Activated naive CD8-positive, alpha-beta T cell (primary cell): ENCODE data around the gene ADGRE1.

Experiments used
- H3K27ac Mint-ChIP-seq: one replicate; pipeline ENCODE4 v1.8.0; 2021; ENCODE audit warnings: mixed read lengths
- H3K27me3 Mint-ChIP-seq: one replicate; pipeline ENCODE4 v1.8.0; 2021; ENCODE audit warnings: mixed read lengths
- H3K36me3 Mint-ChIP-seq: one replicate; pipeline ENCODE4 v1.8.0; 2021; ENCODE audit warnings: mixed read lengths
- H3K4me1 Mint-ChIP-seq: one replicate; pipeline ENCODE4 v1.8.0; 2021; ENCODE audit warnings: low read depth, mixed read lengths
- H3K4me3 Mint-ChIP-seq: one replicate; pipeline ENCODE4 v1.8.0; 2021; ENCODE audit warnings: mild to moderate bottlenecking, mixed read lengths
- H3K9me3 Mint-ChIP-seq: one replicate; pipeline ENCODE4 v1.8.0; 2021; ENCODE audit warnings: low read depth, mixed read lengths

ADGRE1 gene

GRCh38 chr19:6894313-6894712 is 6.9 kb downstream of the ADGRE1 start:
- Mint-ChIP-seq H3K27ac (no peak overlapping the region), H3K9me3 (peaks cover 36% of the 10 kb centered on the region), H3K36me3 (peaks cover 34% of the 10 kb centered on the region), H3K4me1 (peaks cover 59% of the 10 kb centered on the region), H3K4me3 (no peak overlapping the region), H3K27me3 (no peaks in the 10 kb centered on the region)

DNA sequence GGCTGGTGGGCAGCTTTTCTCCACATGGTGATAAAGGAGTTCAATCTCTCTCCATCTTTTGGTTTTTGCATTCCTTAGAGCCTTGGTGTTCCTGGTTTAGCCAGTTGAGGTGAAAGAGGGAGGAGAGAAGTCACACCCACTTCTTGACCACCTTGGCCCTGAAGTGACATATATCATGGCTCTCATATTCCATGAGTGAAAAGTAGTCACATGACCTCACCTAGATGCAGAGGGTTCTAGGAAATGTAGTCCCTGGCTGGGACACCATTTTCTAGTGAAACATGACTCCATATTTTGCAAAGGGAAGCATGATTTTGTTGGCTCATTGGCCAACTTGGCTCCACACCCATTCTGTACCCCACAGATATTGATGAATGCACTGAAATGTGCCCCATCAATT is 16.1 kb downstream of the ADGRE1 start:
- Mint-ChIP-seq H3K27ac (no peak overlapping the region), H3K4me1 (no peaks in the 10 kb centered on the region), H3K36me3 (peaks cover 23% of the 10 kb centered on the region), H3K27me3 (no peaks in the 10 kb centered on the region), H3K4me3 (no peak overlapping the region), H3K9me3 (peaks cover 29% of the 10 kb centered on the region)

GRCh38 chr19:6906559-6907060 is 19.2 kb downstream of the ADGRE1 start:
- Mint-ChIP-seq H3K9me3 (peaks cover 12% of the 10 kb centered on the region), H3K36me3 (peaks cover 16% of the 10 kb centered on the region), H3K27me3 (no peaks in the 10 kb centered on the region), H3K4me3 (no peak overlapping the region), H3K4me1 (peaks cover 3% of the 10 kb centered on the region), H3K27ac (no peak overlapping the region)

DNA sequence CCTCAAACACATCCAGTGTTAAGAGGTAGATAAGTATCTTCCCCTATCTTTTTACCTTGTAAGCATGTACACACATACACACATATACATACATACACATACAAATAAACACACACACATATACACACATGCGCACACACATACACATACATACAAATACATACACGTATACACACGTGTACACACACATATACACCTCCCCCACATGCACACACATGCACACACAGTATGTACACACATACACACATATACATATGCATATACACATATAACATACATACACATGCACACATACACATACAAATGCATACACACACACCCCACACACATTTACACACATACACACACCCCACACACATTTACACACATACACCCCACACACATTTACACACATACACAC is 24.1 kb downstream of the ADGRE1 start:
- Mint-ChIP-seq H3K27me3 (no peaks in the 10 kb centered on the region), H3K36me3 (peaks cover 15% of the 10 kb centered on the region), H3K27ac (no peak overlapping the region), H3K4me3 (no peak overlapping the region), H3K9me3 (peaks cover 14% of the 10 kb centered on the region), H3K4me1 (peaks cover 3% of the 10 kb centered on the region)

GRCh38 chr19:6914321-6914720 is 26.9 kb downstream of the ADGRE1 start:
- H3K36me3 Mint-ChIP-seq, result peaks cover 9% of the 10 kb centered on the region
- no peaks in the 10 kb centered on the region for H3K27me3 Mint-ChIP-seq
- peaks cover 2% of the 10 kb centered on the region for H3K4me1 Mint-ChIP-seq
- H3K9me3 Mint-ChIP-seq, result peaks cover 6% of the 10 kb centered on the region
- H3K27ac Mint-ChIP-seq, result no peak overlapping the region
- H3K4me3 Mint-ChIP-seq, result no peak overlapping the region

DNA sequence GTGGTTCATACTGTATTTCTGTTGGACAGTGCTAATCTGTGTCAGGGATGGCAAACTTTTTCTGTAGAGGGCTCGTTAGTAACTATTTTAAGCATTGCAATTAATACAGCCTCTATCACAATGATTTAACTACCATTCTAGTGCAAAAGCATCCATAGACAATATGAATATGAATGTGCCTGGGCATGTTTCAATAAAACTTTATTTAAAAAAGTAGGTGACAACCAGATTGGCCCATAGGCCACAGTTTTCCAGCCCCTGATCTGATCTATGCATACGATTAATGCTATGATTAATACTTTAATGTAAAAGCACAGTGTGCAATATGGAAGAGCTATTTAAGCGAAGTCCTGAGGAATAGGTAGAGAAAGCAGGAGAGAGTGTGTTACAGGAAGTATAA is 29.6 kb downstream of the ADGRE1 start:
- Mint-ChIP-seq H3K27me3 (no peaks in the 10 kb centered on the region), H3K27ac (no peak overlapping the region), H3K4me3 (no peak overlapping the region), H3K36me3 (peaks cover 7% of the 10 kb centered on the region), H3K4me1 (no peaks in the 10 kb centered on the region), H3K9me3 (peaks cover 6% of the 10 kb centered on the region)

DNA sequence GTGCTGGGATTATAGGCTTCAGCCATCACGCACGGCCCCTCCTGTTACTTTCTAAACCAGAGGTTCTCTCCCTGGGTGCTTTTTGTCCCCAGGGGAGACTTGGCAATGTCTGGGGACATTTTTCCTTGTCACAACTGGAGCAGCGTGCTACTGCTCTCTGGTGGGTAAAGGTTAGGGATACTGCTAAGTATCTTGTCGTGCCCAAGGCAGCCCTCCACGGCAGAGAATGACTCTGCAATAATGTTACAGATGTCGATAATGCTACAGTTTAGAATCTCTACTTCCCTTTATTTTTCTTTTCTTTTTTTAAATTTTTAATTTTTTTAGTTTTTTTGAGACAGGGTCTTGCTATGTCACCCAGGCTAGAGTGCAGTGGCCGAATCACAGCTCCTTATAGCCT is 38.0 kb downstream of the ADGRE1 start:
- peaks cover 16% of the 10 kb centered on the region for H3K4me1 Mint-ChIP-seq
- H3K4me3 Mint-ChIP-seq, result no peak overlapping the region
- peaks cover 7% of the 10 kb centered on the region for H3K36me3 Mint-ChIP-seq
- H3K9me3 Mint-ChIP-seq, result no peaks in the 10 kb centered on the region
- H3K27ac Mint-ChIP-seq, result no peak overlapping the region
- no peaks in the 10 kb centered on the region for H3K27me3 Mint-ChIP-seq

- Mint-ChIP-seq H3K9me3 (no peaks in the 10 kb centered on the region), H3K36me3 (peaks cover 8% of the 10 kb centered on the region), H3K4me1 (peaks cover 16% of the 10 kb centered on the region), H3K27ac (peak overlapping the region; percentile 90), H3K27me3 (no peaks in the 10 kb centered on the region), H3K4me3 (peak overlapping the region; percentile 75)
Measured at GRCh38 chr19:6925801-6926751, 38.7 kb downstream of the ADGRE1 start.

DNA sequence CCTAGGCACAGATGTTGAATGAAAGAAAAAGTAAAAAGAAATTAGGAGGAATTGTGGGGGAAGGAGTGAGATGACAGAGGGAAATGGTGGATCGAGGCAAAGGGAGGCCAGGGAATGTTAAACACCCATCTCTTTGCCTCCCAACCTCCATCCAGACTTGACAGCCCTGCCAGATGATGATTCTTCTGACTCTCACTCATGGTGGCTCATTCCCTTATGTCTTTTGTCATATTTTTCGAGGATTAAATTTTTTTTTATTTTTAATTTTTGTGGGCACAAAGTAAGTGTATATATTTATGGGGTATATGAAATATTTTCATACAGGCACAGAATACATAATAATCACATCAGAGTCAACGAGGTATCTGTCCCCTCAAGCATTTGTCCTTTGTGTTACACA is 42.8 kb downstream of the ADGRE1 start:
- no peaks in the 10 kb centered on the region for H3K9me3 Mint-ChIP-seq
- no peak overlapping the region for H3K27ac Mint-ChIP-seq
- peaks cover 15% of the 10 kb centered on the region for H3K4me1 Mint-ChIP-seq
- no peaks in the 10 kb centered on the region for H3K27me3 Mint-ChIP-seq
- H3K4me3 Mint-ChIP-seq, result no peak overlapping the region
- peaks cover 17% of the 10 kb centered on the region for H3K36me3 Mint-ChIP-seq

- Mint-ChIP-seq H3K36me3 (peaks cover 14% of the 10 kb centered on the region), H3K4me3 (no peak overlapping the region), H3K4me1 (no peaks in the 10 kb centered on the region), H3K27me3 (no peaks in the 10 kb centered on the region), H3K9me3 (no peaks in the 10 kb centered on the region), H3K27ac (no peak overlapping the region)
Measured at GRCh38 chr19:6935069-6935468, 47.7 kb downstream of the ADGRE1 start.

DNA sequence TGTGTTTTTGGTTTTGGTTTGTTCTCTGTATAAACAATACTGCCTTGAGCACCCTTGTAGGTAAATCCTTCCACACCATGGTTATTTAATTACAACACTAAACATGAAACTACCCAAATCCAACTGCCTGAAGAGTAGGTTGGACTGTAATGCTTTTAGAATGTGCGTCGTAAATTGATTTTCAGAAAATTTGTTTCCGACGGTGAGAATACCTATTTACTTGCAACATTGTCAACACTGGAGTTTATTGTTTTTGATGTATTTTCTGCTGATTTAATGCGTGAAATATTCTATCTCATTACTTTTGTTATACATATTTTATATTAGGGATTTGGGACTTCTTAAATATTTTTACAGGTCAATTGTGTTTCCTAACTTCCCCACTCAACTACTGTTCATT is 48.2 kb downstream of the ADGRE1 start:
- Mint-ChIP-seq H3K36me3 (peaks cover 16% of the 10 kb centered on the region), H3K9me3 (no peaks in the 10 kb centered on the region), H3K27ac (no peak overlapping the region), H3K4me3 (no peak overlapping the region), H3K4me1 (no peaks in the 10 kb centered on the region), H3K27me3 (no peaks in the 10 kb centered on the region)

DNA sequence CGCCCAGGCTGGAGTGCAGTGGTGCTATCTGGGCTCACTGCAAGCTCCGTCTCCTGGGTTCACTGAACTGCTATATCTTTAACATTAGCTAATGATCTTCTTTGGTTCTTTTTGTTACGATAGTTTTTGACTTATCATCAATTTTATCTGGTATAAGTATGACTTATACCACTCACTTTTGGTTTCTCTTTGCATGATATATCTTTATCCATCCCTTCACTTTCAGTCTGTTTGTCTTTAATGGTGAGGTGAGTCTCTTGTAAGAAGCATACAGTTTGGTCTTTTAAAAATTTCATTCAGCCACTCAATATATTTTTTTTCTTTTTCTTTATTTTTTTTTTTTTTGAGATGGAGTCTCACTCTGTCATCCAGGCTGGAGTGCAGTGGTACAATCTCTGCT is 58.4 kb downstream of the ADGRE1 start:
- Mint-ChIP-seq H3K27me3 (no peaks in the 10 kb centered on the region), H3K36me3 (no peaks in the 10 kb centered on the region), H3K4me3 (no peak overlapping the region), H3K27ac (no peak overlapping the region), H3K9me3 (no peaks in the 10 kb centered on the region), H3K4me1 (peaks cover 19% of the 10 kb centered on the region)

- peaks cover 18% of the 10 kb centered on the region for H3K4me1 Mint-ChIP-seq
- no peak overlapping the region for H3K4me3 Mint-ChIP-seq
- no peaks in the 10 kb centered on the region for H3K27me3 Mint-ChIP-seq
- no peaks in the 10 kb centered on the region for H3K36me3 Mint-ChIP-seq
- no peaks in the 10 kb centered on the region for H3K9me3 Mint-ChIP-seq
- peak overlapping the region; percentile 2 for H3K27ac Mint-ChIP-seq
Measured at GRCh38 chr19:6947745-6948144, 60.4 kb downstream of the ADGRE1 start.

DNA sequence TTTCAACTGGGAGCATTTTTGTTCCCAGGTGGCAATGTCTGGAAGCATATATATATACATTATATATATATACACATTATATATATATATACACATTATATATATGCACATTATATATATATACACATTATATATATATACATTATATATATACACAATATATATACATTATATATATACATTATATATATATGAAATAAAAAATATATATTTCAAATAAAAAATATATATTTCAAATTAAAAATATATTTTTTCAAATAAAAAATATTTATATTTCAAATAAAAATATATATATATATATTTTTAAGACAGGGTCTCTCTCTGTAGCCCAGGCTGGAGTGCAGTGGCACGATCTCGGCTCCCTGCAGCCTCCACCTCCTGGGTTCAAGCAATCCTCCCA is 61.5 kb downstream of the ADGRE1 start:
- H3K9me3 Mint-ChIP-seq, result no peaks in the 10 kb centered on the region

GRCh38 chr19:6952956-6953355 is 65.6 kb downstream of the ADGRE1 start:
- Mint-ChIP-seq H3K9me3 (no peaks in the 10 kb centered on the region), H3K27ac (no peak overlapping the region), H3K4me1 (peaks cover 5% of the 10 kb centered on the region), H3K27me3 (no peaks in the 10 kb centered on the region), H3K36me3 (no peaks in the 10 kb centered on the region), H3K4me3 (peak overlapping the region; percentile 2)

More for the DNA sequence above, 61.5 kb downstream of the ADGRE1 start:
- Mint-ChIP-seq H3K27me3 (no peaks in the 10 kb centered on the region), H3K27ac (no peak overlapping the region), H3K36me3 (no peaks in the 10 kb centered on the region), H3K4me1 (peaks cover 17% of the 10 kb centered on the region), H3K4me3 (no peak overlapping the region)

GRCh38 chr19:6955082-6955481 is 67.7 kb downstream of the ADGRE1 start:
- H3K27me3 Mint-ChIP-seq, result no peaks in the 10 kb centered on the region
- no peaks in the 10 kb centered on the region for H3K36me3 Mint-ChIP-seq
- no peak overlapping the region for H3K4me3 Mint-ChIP-seq
- H3K27ac Mint-ChIP-seq, result no peak overlapping the region
- no peaks in the 10 kb centered on the region for H3K4me1 Mint-ChIP-seq
- no peaks in the 10 kb centered on the region for H3K9me3 Mint-ChIP-seq
